Adrenal gland (tissue), 5 donors: ENCODE results near the gene IPO7.

Experiments used
- POLR2A ChIP-seq, 2 donors: fragments of 450-650 bp; IDR thresholded peaks; one replicate each; pipeline ENCODE4 v1.6.1; 2017; ENCODE audit warnings: antibody characterized with exemption in 2 of 2, mild to moderate bottlenecking in 2 of 2, moderate library complexity in 1 of 2
- TF ChIP-seq, protein P1 (sequence below), 6 experiments: fragments of 450-650 bp in 4 of 6; fragments of 200-600 bp in 2 of 6; sonication (generic) in 1 of 6; IDR thresholded peaks; 1 replicate in 5 of 6; 2 replicates in 1 of 6; pipeline versions ENCODE4 v1.5.1 to v1.8.0; 2016 to 2021; ENCODE audit warnings: antibody characterized with exemption in 6 of 6, mild to moderate bottlenecking in 2 of 6, moderate library complexity in 1 of 6
- donor health status: DM: no; HTN: no; CAD: no.

- no peak for TF ChIP-seq POLR2A (IDR thresholded peaks at IDR 0.05)
- TF ChIP-seq, protein P1, sequence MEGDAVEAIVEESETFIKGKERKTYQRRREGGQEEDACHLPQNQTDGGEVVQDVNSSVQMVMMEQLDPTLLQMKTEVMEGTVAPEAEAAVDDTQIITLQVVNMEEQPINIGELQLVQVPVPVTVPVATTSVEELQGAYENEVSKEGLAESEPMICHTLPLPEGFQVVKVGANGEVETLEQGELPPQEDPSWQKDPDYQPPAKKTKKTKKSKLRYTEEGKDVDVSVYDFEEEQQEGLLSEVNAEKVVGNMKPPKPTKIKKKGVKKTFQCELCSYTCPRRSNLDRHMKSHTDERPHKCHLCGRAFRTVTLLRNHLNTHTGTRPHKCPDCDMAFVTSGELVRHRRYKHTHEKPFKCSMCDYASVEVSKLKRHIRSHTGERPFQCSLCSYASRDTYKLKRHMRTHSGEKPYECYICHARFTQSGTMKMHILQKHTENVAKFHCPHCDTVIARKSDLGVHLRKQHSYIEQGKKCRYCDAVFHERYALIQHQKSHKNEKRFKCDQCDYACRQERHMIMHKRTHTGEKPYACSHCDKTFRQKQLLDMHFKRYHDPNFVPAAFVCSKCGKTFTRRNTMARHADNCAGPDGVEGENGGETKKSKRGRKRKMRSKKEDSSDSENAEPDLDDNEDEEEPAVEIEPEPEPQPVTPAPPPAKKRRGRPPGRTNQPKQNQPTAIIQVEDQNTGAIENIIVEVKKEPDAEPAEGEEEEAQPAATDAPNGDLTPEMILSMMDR (IDR thresholded peaks at IDR 0.05) = no peak
Observed at GRCh38 chr11:9386086-9386485, 1.6 kb downstream of the IPO7 start.
